MM.1S (cell line): ENCODE data around the gene ARMCX2.
"Not testable (repeated sequence)": the region's sequence is repeated elsewhere in the genome, so short reads cannot be mapped to it uniquely, and the experiment has no call there.

Experiments
- DNase-seq: peaks from one replicate; pipeline ENCODE4 v3.0.0-alpha.2; 2015
- H2AFZ ChIP-seq: fragments of 300-600 bp; sonication (generic); 2 replicates; pipeline ENCODE4 v1.6.0; 2016; ENCODE audit warnings: antibody characterized with exemption, low read length
- H3F3A ChIP-seq: fragments of 300-600 bp; sonication (generic); 2 replicates; pipeline ENCODE4 v1.6.1; 2016; ENCODE audit warnings: mild to moderate bottlenecking, antibody characterized with exemption, low read length, moderate library complexity, mixed read lengths; ENCODE audit not compliant: insufficient read depth
- H3K27ac ChIP-seq: fragments of 300-600 bp; sonication (generic); 2 replicates; pipeline ENCODE4 v1.5.1; 2016; ENCODE audit warnings: mild to moderate bottlenecking, low read length
- H3K27me3 ChIP-seq: fragments of 300-600 bp; sonication (generic); replicated peaks from 2 replicates; pipeline ENCODE4 v1.6.0; 2016; ENCODE audit warnings: low read length; ENCODE audit not compliant: insufficient read depth
- H3K36me3 ChIP-seq: fragments of 300-600 bp; sonication (generic); replicated peaks from 2 replicates; pipeline ENCODE4 v1.6.1; 2016; ENCODE audit warnings: mild to moderate bottlenecking, low read length, mixed read lengths; ENCODE audit not compliant: insufficient read depth
- H3K4me1 ChIP-seq: fragments of 300-600 bp; sonication (generic); 2 replicates; pipeline ENCODE4 v1.6.1; 2016; ENCODE audit warnings: low read length, mixed read lengths
- H3K4me2 ChIP-seq: fragments of 300-600 bp; sonication (generic); 2 replicates; pipeline ENCODE4 v1.6.0; 2016; ENCODE audit warnings: low read depth, low read length
- H3K4me3 ChIP-seq: fragments of 300-600 bp; sonication (generic); 2 replicates; pipeline ENCODE4 v1.5.1; 2016; ENCODE audit warnings: low read length, mixed read lengths
- H3K79me2 ChIP-seq: fragments of 300-600 bp; sonication (generic); 2 replicates; pipeline ENCODE4 v1.6.1; 2016; ENCODE audit warnings: mixed run types, low read length, mixed read lengths
- H3K9ac ChIP-seq: fragments of 300-600 bp; sonication (generic); 2 replicates; pipeline ENCODE4 v1.6.1; 2016; ENCODE audit warnings: low read length, mixed read lengths
- H3K9me2 ChIP-seq: fragments of 300-600 bp; sonication (generic); replicated peaks from 2 replicates; pipeline ENCODE4 v1.6.1; 2016; ENCODE audit warnings: mild to moderate bottlenecking, low read length, mixed read lengths; ENCODE audit not compliant: insufficient read depth
- H3K9me3 ChIP-seq: fragments of 300-600 bp; sonication (generic); replicated peaks from 2 replicates; pipeline ENCODE4 v1.6.1; 2016; ENCODE audit warnings: mild to moderate bottlenecking, low read length, mixed read lengths; ENCODE audit not compliant: insufficient read depth
- H4K20me1 ChIP-seq: fragments of 300-600 bp; sonication (generic); 2 replicates; pipeline ENCODE4 v1.6.1; 2016; ENCODE audit warnings: mild to moderate bottlenecking, low read length, moderate library complexity, mixed read lengths; ENCODE audit not compliant: insufficient read depth
- CTCF ChIP-seq: fragments of 300-600 bp; sonication (generic); IDR thresholded peaks from 2 replicates; pipeline ENCODE4 v1.5.1; 2016; ENCODE audit warnings: antibody characterized with exemption, low read length, mixed read lengths
- EZH2 ChIP-seq: fragments of 300-600 bp; sonication (generic); optimal IDR thresholded peaks from 2 replicates; pipeline ENCODE3; 2017; ENCODE audit warnings: low read depth, mild to moderate bottlenecking, antibody characterized with exemption, low read length, mixed read lengths
- EZH2phosphoT487 ChIP-seq: fragments of 300-600 bp; sonication (generic); IDR thresholded peaks from 2 replicates; pipeline ENCODE4 v1.6.1; 2018; ENCODE audit warnings: antibody characterized with exemption, low read length

ARMCX2 gene

GRCh38 chrX:101655534-101655933, 4.1 kb downstream of the ARMCX2 start:
- Histone ChIP-seq H3K4me2 (no peak overlapping the region), H3K9me3 (no peaks in the 10 kb centered on the region), H3K4me1 (no peaks in the 10 kb centered on the region), H4K20me1 (no peaks in the 10 kb centered on the region), H3F3A (no peaks in the 10 kb centered on the region), H3K27me3 (no peaks in the 10 kb centered on the region), H3K9me2 (no peaks in the 10 kb centered on the region), H3K79me2 (no peaks in the 10 kb centered on the region), H3K36me3 (no peaks in the 10 kb centered on the region), H3K27ac (no peak overlapping the region), H3K9ac (no peak overlapping the region), H3K4me3 (no peak overlapping the region), H2AFZ (no peak overlapping the region)
- no peak for DNase-seq
- TF ChIP-seq EZH2phosphoT487 = no peak
- TF ChIP-seq CTCF = no peak
- no peak for TF ChIP-seq EZH2

GRCh38 chrX:101647716-101648115, 11.9 kb downstream of the ARMCX2 start:
- not testable (repeated sequence) for H3K4me2 ChIP-seq, H3K9me2 ChIP-seq, H3K27me3 ChIP-seq, H3F3A ChIP-seq, H3K27ac ChIP-seq, H3K79me2 ChIP-seq, H3K9ac ChIP-seq, H3K9me3 ChIP-seq, DNase-seq, H4K20me1 ChIP-seq, H3K36me3 ChIP-seq, H2AFZ ChIP-seq, H3K4me3 ChIP-seq, H3K4me1 ChIP-seq

- DNase-seq = no peak
- Histone ChIP-seq H3K79me2 (no peaks in the 10 kb centered on the region), H3K4me1 (no peaks in the 10 kb centered on the region), H3K9me3 (no peaks in the 10 kb centered on the region), H3F3A (no peaks in the 10 kb centered on the region), H3K27ac (no peak overlapping the region), H2AFZ (no peak overlapping the region), H4K20me1 (no peaks in the 10 kb centered on the region), H3K9ac (no peak overlapping the region), H3K4me3 (no peak overlapping the region), H3K36me3 (no peaks in the 10 kb centered on the region), H3K4me2 (no peak overlapping the region), H3K27me3 (no peaks in the 10 kb centered on the region), H3K9me2 (no peaks in the 10 kb centered on the region)
- no peak for TF ChIP-seq EZH2phosphoT487
Measured at GRCh38 chrX:101642093-101642492, 17.6 kb downstream of the ARMCX2 start.

- H2AFZ ChIP-seq = no peak overlapping the region
- no peaks in the 10 kb centered on the region for H3K9me2 ChIP-seq
- no peaks in the 10 kb centered on the region for H3K79me2 ChIP-seq
- TF ChIP-seq CTCF (no peak), EZH2phosphoT487 (no peak), EZH2 (no peak)
- no peaks in the 10 kb centered on the region for H3K36me3 ChIP-seq
- no peaks in the 10 kb centered on the region for H4K20me1 ChIP-seq
- no peaks in the 10 kb centered on the region for H3K4me1 ChIP-seq
- no peak overlapping the region for H3K4me3 ChIP-seq
- H3K4me2 ChIP-seq = no peak overlapping the region
- no peak overlapping the region for H3K27ac ChIP-seq
- H3K9ac ChIP-seq = no peak overlapping the region
- no peaks in the 10 kb centered on the region for H3F3A ChIP-seq
- no peak for DNase-seq
- no peaks in the 10 kb centered on the region for H3K27me3 ChIP-seq
- H3K9me3 ChIP-seq = no peaks in the 10 kb centered on the region
Measured at GRCh38 chrX:101639583-101639982, 20.1 kb downstream of the ARMCX2 start.
